Suppressor macrophage treated with lipopolysaccharide for 4 hours (primary cell): ENCODE results near the gene GGA2.
"Not testable (repeated sequence)": the region's sequence is repeated elsewhere in the genome, so short reads cannot be mapped to it uniquely, and the experiment has no call there.

Experiments
- DNase-seq: peaks from one replicate; pipeline ENCODE4 v3.0.0-alpha.2; 2020

GGA2 gene

DNA sequence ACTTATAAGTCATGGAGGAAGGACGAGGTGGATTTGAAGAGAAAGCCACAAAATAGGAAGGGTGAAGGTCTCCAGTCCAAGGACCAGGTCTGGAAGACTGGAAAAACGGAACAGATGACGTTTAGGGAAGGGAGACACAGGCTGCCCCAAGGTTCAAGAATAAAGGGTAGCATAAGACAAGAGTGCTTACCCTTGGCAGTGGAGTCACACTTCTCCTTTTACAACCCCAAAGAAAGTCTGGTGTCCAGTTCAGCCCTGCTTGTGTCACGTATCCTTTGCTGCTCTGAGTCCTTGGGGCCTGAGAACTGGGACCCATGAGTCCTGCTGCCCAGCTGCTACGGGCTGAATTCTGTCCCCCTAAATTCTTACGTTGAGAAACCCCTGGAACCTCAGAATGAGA lies 13.0 kb upstream of the GGA2 start:
- peak; percentile 37 for DNase-seq

DNA sequence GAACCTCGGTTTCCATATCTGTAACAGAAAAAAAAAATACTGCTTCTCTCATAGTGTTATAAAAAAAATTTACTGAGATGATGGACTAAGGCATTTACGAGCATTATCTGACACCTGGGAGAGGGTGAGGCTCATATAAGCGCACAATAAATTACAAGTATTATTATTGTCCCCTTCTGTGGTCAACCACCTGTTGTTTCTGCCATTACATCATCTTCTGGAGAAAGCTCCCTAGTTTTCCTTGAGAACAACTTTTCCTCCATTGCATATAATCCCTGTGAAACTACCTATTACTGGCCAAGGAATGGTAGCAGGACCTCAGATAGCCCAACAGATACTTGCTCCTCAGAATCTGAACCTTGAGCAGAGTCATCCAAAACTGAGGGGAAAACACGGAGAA lies 11.7 kb upstream of the GGA2 start:
- DNase-seq, result no peak

DNA sequence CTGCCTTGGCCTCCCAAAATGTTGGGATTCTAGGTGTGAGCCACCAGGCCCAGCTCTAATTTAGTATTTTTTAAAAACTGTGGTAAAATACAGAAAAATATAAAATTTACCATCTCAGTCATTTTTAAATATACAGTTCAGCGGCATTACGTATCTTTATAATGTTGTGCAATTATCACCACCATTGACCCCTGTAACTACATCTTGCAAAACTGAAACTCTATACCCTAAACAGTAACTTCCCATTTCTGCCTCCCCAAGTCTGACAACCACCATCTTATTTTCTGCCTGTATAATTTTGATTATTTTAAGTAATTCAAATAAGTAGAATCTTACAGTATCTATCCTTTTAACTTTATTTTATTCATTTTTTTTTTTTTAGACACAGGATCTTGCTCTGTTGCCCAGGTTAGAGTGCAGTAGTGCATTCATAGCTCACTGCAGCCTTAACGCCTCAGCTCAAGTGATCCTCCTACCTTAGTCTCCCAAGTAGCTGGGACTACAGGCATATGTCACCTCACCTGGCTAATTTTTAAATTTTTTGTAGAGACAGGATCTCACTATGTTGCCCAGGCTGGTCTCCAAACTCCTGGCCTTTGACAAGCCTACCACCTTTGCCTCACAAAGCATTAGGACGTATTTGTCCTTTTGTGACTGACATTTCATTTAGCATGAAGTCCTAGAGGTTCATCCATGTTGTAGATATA lies 10.9 kb upstream of the GGA2 start:
- peak; percentile 77 for DNase-seq

GRCh38 chr16:23520500-23520899 lies 10.2 kb upstream of the GGA2 start:
- peak; percentile 34 for DNase-seq

DNA sequence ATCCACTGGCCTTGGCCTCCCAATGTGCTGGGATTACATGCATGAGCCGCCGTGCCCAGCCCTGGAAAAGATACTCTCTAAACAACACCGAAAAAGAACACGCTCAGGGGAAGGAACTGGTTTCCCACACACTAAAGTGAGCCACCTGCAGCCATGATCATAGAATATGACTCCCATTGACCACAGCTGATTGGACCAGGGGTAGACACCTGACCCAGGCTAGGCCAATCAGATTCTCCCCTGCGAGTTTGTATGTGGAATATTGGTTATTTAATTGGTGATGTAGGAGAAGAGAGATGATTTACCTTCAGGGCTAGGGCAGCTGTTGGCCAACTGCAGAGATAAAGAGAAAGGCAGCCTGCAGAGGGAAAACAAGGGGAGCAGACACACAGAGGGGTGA lies 9.0 kb upstream of the GGA2 start:
- DNase-seq, result no peak

DNA sequence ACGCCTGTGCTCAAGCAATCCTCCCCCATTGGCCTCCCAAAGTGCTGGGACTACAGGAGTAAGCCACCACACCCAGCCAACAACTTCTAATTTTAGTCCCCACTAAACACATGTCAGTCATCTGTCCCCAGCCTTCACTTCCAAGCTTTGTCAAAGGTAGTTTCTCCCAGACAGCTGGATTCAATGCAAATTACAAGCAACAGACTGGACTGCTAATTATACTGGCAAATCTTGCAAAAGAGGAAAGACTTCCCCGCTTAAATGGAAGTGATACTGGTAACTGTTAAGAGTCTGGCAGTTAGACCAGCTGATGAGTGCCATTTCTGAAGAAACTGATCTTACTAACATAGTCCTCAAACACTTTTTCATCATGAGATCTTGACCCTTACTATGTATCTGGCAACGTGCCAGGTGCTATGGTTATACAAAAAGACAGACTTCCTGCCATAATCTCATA lies 8.2 kb upstream of the GGA2 start:
- DNase-seq, result peak; percentile 87

- DNase-seq, result no peak
Measured at GRCh38 chr16:23516366-23517137, 6.3 kb upstream of the GGA2 start.

GRCh38 chr16:23515881-23516280 lies 5.6 kb upstream of the GGA2 start:
- DNase-seq, result no peak

- DNase-seq, result no peak
Measured at GRCh38 chr16:23514381-23515152, 4.3 kb upstream of the GGA2 start.

DNA sequence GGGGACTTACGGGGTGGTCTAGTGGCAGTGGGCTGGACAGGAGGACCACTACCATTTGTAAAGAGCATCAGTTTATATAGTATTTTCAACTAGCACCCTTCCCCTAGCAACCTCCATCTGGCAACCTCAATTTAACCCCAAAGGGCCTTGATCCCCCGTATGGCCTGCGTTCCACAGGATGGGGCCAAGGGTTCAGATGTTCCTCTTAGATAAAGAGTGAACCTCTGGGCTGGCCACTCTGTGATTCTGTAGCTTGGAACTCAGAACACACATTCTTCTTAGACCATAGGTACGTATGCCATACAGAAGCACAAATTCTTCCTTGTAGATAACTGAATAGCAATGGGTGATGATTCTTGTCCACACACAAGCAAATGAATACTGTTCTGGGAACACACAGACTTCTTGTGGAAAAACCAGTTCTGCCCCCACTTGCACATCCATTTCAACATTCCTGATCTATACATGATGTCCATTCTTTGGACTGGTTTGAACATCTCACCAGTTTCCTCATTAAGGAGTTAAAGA lies 1.9 kb upstream of the GGA2 start:
- DNase-seq, result no peak

- no peak for DNase-seq
Measured at GRCh38 chr16:23511731-23512130, 1.4 kb upstream of the GGA2 start.

- not testable (repeated sequence) for DNase-seq
Measured at GRCh38 chr16:23510915-23511270, 599 bp upstream of the GGA2 start.

DNA sequence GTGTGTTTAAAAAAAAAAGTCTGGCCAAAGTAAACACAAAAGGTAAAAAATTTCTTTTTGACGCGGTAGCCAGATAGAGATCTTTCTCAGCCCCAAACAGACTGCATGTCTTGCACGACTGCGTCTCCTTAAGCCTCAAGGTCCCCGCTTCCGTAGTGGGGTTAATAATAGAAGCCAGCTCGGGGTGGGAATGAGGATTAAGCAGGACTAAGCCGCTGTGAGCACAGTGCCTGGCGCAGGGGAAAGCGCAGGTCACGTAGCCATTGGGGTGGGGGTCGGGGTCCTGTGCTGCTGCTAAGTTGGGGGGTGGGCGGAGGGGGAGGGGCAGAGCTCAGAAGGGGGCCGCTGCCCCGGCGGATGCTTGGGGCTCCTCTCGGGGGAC lies 521 bp downstream of the GGA2 start:
- peak; percentile 43 for DNase-seq

GRCh38 chr16:23509441-23509754 lies 896 bp downstream of the GGA2 start:
- DNase-seq, result no peak

- no peak for DNase-seq
Measured at GRCh38 chr16:23508589-23509440, 1.5 kb downstream of the GGA2 start.

- no peak for DNase-seq
Measured at GRCh38 chr16:23506606-23506994, 3.7 kb downstream of the GGA2 start.

GRCh38 chr16:23505671-23506605 lies 4.4 kb downstream of the GGA2 start:
- no peak for DNase-seq

DNA sequence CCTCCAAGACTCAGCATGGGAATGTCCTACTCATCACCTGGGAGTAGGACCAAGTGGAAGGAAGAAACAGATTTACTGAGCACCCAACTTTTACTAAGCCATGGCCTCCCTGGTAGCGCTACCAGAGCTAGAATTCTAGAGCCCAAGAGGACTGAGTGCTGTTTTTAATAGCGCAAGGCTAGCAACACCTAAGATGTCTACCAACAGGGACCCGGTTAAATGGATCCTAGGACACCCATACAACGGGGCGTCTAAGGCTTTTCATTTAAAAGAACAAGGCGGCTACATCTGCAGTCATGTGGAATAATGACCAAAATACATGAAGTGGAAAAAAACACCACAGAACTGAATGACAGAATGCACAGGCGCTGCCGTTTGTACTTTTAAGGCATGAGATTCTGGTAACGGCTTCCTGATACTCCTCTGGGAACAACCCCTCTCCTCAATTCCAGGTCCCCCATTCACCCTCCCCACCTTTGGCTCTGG lies 5.1 kb downstream of the GGA2 start:
- no peak for DNase-seq

DNA sequence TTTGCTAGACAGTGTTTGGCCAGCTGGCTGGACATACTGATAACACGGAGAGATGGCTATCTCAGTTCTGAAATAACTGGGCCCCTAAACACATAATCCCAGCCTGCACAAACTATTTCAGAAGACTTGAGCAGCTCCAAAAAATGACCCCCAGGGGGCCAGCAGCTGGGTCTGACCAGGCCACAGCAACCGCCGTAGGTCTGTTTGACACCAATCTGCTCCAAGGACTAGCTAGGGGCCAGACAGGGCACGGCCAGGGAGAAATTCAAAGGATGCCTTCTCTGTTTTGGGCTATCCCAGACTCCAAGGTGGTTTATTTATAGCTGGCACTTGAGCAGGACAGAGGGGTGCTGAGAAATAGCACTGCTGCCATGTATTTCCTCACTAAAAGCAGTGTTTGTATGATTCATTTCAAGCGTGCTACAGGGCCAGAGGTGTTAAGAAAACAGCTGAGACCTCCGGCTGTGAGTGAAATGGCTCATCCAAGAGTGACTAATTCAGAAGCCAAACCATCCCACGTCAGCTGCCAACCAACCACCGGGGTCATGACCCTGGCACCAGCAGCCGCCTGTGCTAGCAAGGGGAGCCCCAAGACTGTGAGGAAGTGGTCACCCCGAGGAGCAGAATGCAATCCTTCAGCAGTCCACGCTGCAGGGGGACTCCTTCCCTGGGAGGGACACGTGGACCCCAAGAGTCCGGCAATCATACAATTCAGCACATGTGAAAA lies 5.7 kb downstream of the GGA2 start:
- peak; percentile 93 for DNase-seq

- no peak for DNase-seq
Measured at GRCh38 chr16:23504076-23504452, 6.2 kb downstream of the GGA2 start.

GRCh38 chr16:23502466-23502865 lies 7.8 kb downstream of the GGA2 start:
- no peak for DNase-seq
